ENCODE measurements around the gene RYR2.

Gene RYR2

DNA sequence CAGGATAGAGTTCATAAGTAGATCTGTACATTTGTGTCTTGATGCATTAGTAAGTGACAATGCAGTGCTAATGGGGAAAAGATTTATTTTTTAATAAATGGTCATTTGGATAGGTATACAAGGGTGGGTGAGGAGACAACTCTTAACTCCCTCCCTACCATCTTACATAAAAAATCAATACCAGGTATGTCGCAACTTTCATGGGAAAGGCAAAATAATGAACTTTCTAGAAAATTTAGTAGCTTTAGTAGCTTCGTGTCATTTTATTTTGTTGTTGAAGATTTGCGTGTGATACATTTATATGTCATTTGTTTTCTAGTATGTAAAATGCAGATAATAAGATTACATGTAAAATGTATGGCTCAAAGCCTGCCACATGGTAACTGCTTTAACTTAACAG lies 310.8 kb downstream of the RYR2 start:
- Histone ChIP-seq H3K36me3 (replicated peaks; ENCODE audit: low read depth, low read length) (no peaks in the 10 kb centered on the region), H3K9me3 (ENCODE audit: insufficient read depth, low read length) (no peaks in the 10 kb centered on the region), H3K9ac (ENCODE audit: low read length) (no peak overlapping the region), H3K4me2 (ENCODE audit: low read length) (no peak overlapping the region), H3K4me1 (ENCODE audit: low read length) (no peaks in the 10 kb centered on the region), H4K20me1 (ENCODE audit: insufficient read depth, low read length) (no peaks in the 10 kb centered on the region), H2AFZ (ENCODE audit: low read depth, low read length) (no peak overlapping the region), H3K4me3 (ENCODE audit: low read length) (no peak overlapping the region), H3K27ac (ENCODE audit: low read length) (no peak overlapping the region), H3K27me3 (ENCODE audit: low read depth, low read length) (peaks cover 9% of the 10 kb centered on the region; the same call in 1 of the 2 replicates), H3K79me2 (ENCODE audit: low read length) (no peaks in the 10 kb centered on the region)
- no peak for TF ChIP-seq EZH2phosphoT487 (IDR thresholded peaks at IDR 0.05; ENCODE audit: low read depth)
- TF ChIP-seq, protein P1, sequence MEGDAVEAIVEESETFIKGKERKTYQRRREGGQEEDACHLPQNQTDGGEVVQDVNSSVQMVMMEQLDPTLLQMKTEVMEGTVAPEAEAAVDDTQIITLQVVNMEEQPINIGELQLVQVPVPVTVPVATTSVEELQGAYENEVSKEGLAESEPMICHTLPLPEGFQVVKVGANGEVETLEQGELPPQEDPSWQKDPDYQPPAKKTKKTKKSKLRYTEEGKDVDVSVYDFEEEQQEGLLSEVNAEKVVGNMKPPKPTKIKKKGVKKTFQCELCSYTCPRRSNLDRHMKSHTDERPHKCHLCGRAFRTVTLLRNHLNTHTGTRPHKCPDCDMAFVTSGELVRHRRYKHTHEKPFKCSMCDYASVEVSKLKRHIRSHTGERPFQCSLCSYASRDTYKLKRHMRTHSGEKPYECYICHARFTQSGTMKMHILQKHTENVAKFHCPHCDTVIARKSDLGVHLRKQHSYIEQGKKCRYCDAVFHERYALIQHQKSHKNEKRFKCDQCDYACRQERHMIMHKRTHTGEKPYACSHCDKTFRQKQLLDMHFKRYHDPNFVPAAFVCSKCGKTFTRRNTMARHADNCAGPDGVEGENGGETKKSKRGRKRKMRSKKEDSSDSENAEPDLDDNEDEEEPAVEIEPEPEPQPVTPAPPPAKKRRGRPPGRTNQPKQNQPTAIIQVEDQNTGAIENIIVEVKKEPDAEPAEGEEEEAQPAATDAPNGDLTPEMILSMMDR (IDR thresholded peaks at IDR 0.05; ENCODE audit: low read depth, low read length): no peak

DNA sequence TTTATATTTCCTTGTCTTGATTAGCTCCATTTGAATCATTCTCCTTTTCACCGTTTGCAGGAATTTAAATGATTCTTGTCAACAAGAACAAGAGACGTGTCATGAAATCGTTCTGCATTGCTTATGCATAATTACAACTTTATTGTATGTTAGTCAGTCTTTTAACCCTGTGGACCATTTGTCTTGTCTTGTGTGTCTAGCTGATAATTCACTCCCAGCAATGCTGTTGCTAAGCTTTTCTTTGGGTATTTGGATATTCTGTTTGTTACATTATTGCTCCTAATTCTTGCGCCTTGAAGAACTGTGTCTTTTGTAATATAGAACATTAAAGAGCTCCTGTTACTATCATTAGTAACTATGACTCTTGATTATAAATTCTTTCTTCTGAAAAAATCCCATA lies 311.9 kb downstream of the RYR2 start:
- Histone ChIP-seq H3K4me3 (ENCODE audit: low read length) (no peak overlapping the region), H2AFZ (ENCODE audit: low read depth, low read length) (no peak overlapping the region), H3K79me2 (ENCODE audit: low read length) (no peaks in the 10 kb centered on the region), H3K4me2 (ENCODE audit: low read length) (no peak overlapping the region), H3K9me3 (ENCODE audit: insufficient read depth, low read length) (no peaks in the 10 kb centered on the region), H3K27ac (ENCODE audit: low read length) (no peak overlapping the region), H3K9ac (ENCODE audit: low read length) (no peak overlapping the region), H3K36me3 (replicated peaks; ENCODE audit: low read depth, low read length) (no peaks in the 10 kb centered on the region), H4K20me1 (ENCODE audit: insufficient read depth, low read length) (no peaks in the 10 kb centered on the region), H3K27me3 (ENCODE audit: low read depth, low read length) (peaks cover 11% of the 10 kb centered on the region; the same call in 1 of the 2 replicates), H3K4me1 (ENCODE audit: low read length) (no peaks in the 10 kb centered on the region)
- TF ChIP-seq EZH2phosphoT487 (IDR thresholded peaks at IDR 0.05; ENCODE audit: low read depth): no peak
- TF ChIP-seq, protein P1 (IDR thresholded peaks at IDR 0.05; ENCODE audit: low read depth, low read length): no peak

DNA sequence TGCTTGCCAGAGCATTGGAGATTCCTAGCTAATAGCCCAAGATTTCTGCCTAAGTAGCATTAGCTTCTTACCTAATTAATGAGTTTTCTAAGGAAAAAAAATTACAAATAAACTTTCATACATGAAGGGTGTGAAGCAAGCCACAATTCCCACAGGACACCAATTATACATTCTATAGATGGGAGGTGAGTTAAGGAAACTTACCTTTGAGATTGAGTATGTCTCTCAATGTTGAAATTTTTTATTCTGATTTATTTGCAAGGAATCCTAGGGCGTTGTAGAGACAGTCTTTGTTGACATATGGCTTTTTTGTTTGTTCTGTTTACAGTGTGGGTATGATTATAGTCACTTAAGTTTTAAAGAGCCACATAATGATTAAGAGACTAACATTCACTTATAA lies 313.0 kb downstream of the RYR2 start:
- Histone ChIP-seq H3K9me3 (ENCODE audit: insufficient read depth, low read length) (no peaks in the 10 kb centered on the region), H3K9ac (ENCODE audit: low read length) (no peak overlapping the region), H4K20me1 (ENCODE audit: insufficient read depth, low read length) (no peaks in the 10 kb centered on the region), H3K27me3 (ENCODE audit: low read depth, low read length) (peaks cover 9% of the 10 kb centered on the region; the same call in 1 of the 2 replicates), H3K27ac (ENCODE audit: low read length) (no peak overlapping the region), H3K4me2 (ENCODE audit: low read length) (no peak overlapping the region), H3K4me3 (ENCODE audit: low read length) (no peak overlapping the region), H2AFZ (ENCODE audit: low read depth, low read length) (no peak overlapping the region), H3K79me2 (ENCODE audit: low read length) (no peaks in the 10 kb centered on the region), H3K4me1 (ENCODE audit: low read length) (no peaks in the 10 kb centered on the region), H3K36me3 (replicated peaks; ENCODE audit: low read depth, low read length) (no peaks in the 10 kb centered on the region)
- TF ChIP-seq, protein P1 (IDR thresholded peaks at IDR 0.05; ENCODE audit: low read depth, low read length): no peak
- no peak for TF ChIP-seq EZH2phosphoT487 (IDR thresholded peaks at IDR 0.05; ENCODE audit: low read depth)

DNA sequence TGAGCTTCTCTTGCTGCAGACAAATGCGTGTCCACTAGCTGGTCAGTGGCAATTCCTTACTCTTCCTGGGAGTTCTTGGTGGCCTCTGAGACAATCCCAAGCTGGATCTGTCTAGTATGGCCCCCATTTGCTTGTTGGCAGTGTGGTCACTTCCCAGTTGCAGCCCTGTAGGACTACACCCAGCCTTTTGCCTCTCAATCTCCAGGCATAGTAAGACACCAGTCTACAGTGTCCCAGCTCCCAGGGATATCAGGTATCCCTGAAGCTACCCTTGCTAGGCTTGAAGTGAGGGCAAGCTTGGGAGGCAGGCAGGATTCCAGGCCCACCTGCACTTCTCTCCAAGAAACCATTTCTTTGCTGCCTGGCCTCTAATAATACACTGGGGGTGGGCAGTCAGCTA lies 316.6 kb downstream of the RYR2 start:
- Histone ChIP-seq H4K20me1 (ENCODE audit: insufficient read depth, low read length) (no peaks in the 10 kb centered on the region), H3K4me1 (ENCODE audit: low read length) (no peaks in the 10 kb centered on the region), H3K79me2 (ENCODE audit: low read length) (no peaks in the 10 kb centered on the region), H3K36me3 (replicated peaks; ENCODE audit: low read depth, low read length) (no peaks in the 10 kb centered on the region), H2AFZ (ENCODE audit: low read depth, low read length) (no peak overlapping the region), H3K27ac (ENCODE audit: low read length) (no peak overlapping the region), H3K4me3 (ENCODE audit: low read length) (no peak overlapping the region), H3K9ac (ENCODE audit: low read length) (no peak overlapping the region), H3K4me2 (ENCODE audit: low read length) (no peak overlapping the region), H3K27me3 (ENCODE audit: low read depth, low read length) (peaks cover 14% of the 10 kb centered on the region), H3K9me3 (ENCODE audit: insufficient read depth, low read length) (no peaks in the 10 kb centered on the region)
- no peak for TF ChIP-seq EZH2phosphoT487 (IDR thresholded peaks at IDR 0.05; ENCODE audit: low read depth)
- TF ChIP-seq, protein P1 (IDR thresholded peaks at IDR 0.05; ENCODE audit: low read depth, low read length): no peak

All from OCI-LY3 (cell line).